Upper lobe of right lung (tissue), 1 donor: ENCODE results near the gene COBL. TPM values are rescaled to one million over a fixed set of nuclear protein-coding genes. Genes with fewer than 3 reads are reported as not detected.
A peak's percentile ranks its signal among the peaks of the same experiment; 100 is the strongest.

Source experiments
- ATAC-seq: fragments of 200-7000 bp; cut with Tn5 transposase; one replicate; pipeline ENCODE4 v1.9.1; 2020; ENCODE audit warnings: mild to moderate bottlenecking, moderate library complexity
- DNase-seq: peaks from one replicate; pipeline ENCODE4 v3.0.0-alpha.2; 2020
- H3K27ac ChIP-seq: fragments of 200-600 bp; one replicate; pipeline ENCODE4 v1.8.0; 2022
- H3K27me3 ChIP-seq: fragments of 200-600 bp; one replicate; pipeline ENCODE4 v1.8.0; 2022; ENCODE audit warnings: mild to moderate bottlenecking
- H3K36me3 ChIP-seq: fragments of 200-600 bp; one replicate; pipeline ENCODE4 v1.8.0; 2022
- H3K4me1 ChIP-seq: fragments of 200-600 bp; one replicate; pipeline ENCODE4 v1.8.0; 2022
- H3K4me3 ChIP-seq: fragments of 200-600 bp; one replicate; pipeline ENCODE4 v1.8.0; 2022; ENCODE audit warnings: mild to moderate bottlenecking
- H3K9me3 ChIP-seq: fragments of 200-600 bp; one replicate; pipeline ENCODE4 v1.8.0; 2022
- intact Hi-C: fragments of 100-400 bp; cut with DNase I; formaldehyde crosslinking; loops from one replicate; pipeline ENCODE4 v1.11.0; 2022
- total RNA-seq: library from RNA; stranded (reverse); fragmentation: NEBNext Ultra II Directional; extraction: Animal tissue kit (Norgen Biotek cat#: 25700); gene quantifications from one replicate; pipeline ENCODE4 v1.2.1, GENCODE V29; 2021
- TF ChIP-seq, protein P1 (sequence below): fragments of 200-600 bp; IDR thresholded peaks from one replicate; pipeline ENCODE4 v1.8.0; 2022; ENCODE audit warnings: antibody characterized with exemption
- donor health status: DM: no; HTN: yes; CAD: no; lungs with severe emphysema.

Gene COBL
- total RNA-seq, 1 donor from 2014 or later: 29.2 TPM

DNA sequence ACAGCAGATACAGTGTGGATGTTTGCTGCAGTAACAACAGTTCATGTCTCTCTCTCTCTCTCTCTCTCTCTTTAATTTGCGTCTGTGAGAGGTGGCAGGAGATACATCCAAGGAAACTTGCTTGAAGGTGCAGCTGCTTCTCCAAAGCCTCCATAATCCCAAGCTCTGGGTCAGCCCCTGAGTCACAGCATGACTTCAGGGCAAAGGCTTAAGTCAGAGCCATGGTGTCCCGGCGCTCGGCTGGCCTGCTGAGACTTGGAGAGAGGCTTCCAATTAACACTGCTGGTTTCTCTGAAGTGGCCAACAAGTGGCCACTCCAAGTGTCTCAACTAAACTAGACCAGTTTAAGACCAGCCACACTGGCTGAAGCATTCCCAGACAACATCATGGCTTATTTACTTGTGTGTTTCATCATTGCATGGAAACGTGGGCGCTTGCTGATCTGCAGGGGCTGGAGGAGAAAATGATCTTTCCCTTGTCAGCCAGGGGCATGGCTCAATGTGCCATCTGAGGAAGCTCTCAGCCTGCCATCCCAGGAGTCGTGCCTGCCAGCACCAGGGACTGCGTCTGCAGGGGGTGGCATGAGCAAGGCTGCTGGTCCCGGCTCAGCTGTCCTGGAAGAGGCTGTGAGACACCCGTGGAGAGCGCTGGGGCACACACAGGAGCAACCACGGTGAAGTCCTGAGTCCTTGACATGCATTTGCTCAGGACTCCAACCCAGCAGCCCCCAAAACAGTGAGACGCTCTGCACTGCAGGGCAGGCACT is 254.2 kb downstream of the COBL start:
- TF ChIP-seq, protein P1, sequence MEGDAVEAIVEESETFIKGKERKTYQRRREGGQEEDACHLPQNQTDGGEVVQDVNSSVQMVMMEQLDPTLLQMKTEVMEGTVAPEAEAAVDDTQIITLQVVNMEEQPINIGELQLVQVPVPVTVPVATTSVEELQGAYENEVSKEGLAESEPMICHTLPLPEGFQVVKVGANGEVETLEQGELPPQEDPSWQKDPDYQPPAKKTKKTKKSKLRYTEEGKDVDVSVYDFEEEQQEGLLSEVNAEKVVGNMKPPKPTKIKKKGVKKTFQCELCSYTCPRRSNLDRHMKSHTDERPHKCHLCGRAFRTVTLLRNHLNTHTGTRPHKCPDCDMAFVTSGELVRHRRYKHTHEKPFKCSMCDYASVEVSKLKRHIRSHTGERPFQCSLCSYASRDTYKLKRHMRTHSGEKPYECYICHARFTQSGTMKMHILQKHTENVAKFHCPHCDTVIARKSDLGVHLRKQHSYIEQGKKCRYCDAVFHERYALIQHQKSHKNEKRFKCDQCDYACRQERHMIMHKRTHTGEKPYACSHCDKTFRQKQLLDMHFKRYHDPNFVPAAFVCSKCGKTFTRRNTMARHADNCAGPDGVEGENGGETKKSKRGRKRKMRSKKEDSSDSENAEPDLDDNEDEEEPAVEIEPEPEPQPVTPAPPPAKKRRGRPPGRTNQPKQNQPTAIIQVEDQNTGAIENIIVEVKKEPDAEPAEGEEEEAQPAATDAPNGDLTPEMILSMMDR: no peak

DNA sequence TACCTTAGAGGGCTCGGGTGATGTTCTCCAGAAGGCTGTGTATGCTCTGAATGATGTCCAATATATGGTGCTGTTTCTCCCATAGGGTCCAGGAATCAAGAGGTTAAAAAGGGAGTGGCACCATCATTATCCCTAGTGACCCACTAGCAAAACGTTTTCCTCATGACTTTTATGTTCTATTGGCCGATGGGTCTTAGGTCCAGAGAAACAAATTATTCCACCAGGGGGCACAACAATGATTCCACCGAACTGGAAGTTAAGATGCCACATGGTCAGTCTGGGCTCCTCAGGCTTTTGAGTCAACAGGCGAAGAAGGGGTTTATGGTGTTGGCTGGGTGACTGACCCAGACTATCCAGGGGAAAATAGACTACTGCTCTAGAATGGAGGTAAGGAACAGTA is 256.1 kb downstream of the COBL start:
- H3K36me3 ChIP-seq: no peaks in the 10 kb centered on the region
- H3K27ac ChIP-seq: no peak overlapping the region
- no peaks in the 10 kb centered on the region for H3K9me3 ChIP-seq
- no peaks in the 10 kb centered on the region for H3K4me1 ChIP-seq
- H3K27me3 ChIP-seq: no peaks in the 10 kb centered on the region
- ATAC-seq (no peak), DNase-seq (no peak)
- H3K4me3 ChIP-seq: no peak overlapping the region
- intact Hi-C loops: no loop called here
- TF ChIP-seq, protein P1: peak; percentile 12

More for the DNA sequence above, 254.2 kb downstream of the COBL start:
- Histone ChIP-seq H3K36me3 (no peaks in the 10 kb centered on the region), H3K4me1 (peaks cover 1% of the 10 kb centered on the region), H3K9me3 (no peaks in the 10 kb centered on the region), H3K27ac (no peak overlapping the region), H3K27me3 (no peaks in the 10 kb centered on the region), H3K4me3 (no peak overlapping the region)
- intact Hi-C loops: no loop called here
- DNase-seq: peak; percentile 86
- ATAC-seq: peak; percentile 93

DNA sequence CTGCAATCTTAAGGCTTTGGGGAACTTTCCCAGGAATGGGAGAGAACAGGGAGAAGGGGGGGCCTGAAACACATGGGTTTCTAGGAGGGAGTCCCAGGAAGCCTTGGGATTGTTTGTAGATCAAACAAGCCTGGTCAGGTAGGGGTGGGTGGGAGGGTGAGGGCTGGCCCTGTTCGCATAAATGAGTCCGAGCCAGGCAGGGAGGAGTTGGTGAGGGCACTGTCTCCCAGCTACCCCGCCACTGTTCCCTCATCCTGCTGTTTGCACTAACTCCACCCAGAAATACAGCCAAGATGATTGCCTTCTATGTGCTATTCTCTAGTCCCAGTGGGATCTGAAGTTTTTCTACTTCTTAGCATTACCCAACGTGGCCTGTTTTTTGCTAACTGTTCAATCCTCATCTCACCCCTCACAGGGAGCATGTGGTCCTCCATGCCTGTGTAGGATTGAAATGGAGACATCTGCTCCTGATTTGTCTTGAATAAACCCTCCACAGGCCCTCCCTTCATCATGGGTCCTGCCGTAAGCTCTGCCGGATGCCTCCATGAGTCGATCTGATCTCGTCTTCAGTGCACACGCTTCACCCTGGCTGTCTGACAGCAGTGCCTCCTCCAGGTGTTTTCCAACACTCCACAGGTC is 257.0 kb downstream of the COBL start:
- Histone ChIP-seq H3K36me3 (no peaks in the 10 kb centered on the region), H3K4me1 (no peaks in the 10 kb centered on the region), H3K27ac (no peak overlapping the region), H3K9me3 (no peaks in the 10 kb centered on the region), H3K4me3 (no peak overlapping the region), H3K27me3 (no peaks in the 10 kb centered on the region)
- TF ChIP-seq, protein P1: no peak
- no peak for DNase-seq
- no peak for ATAC-seq
- intact Hi-C loops: no loop called here

DNA sequence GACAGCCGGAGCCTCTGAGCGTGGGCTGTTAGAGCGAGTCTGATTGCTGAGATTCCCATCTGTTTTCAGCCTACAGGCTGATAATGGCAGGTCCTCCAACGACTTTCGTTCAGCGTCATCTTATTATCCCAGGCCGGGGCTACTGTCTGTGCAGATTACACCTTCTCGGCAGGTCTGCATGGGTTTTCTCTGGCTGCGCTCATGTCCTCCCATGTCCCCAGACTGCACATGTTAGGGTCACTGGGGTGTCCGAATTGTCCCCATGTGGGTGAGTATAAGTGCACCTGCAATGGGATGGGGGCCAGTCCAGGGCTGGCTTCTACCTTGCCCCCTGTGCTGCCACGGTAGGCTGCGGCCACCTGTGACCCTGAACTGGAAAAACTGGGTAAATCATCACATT is 257.8 kb downstream of the COBL start:
- no peak overlapping the region for H3K4me3 ChIP-seq
- DNase-seq (no peak), ATAC-seq (no peak)
- H3K4me1 ChIP-seq: no peaks in the 10 kb centered on the region
- H3K27ac ChIP-seq: no peak overlapping the region
- H3K36me3 ChIP-seq: no peaks in the 10 kb centered on the region
- no peaks in the 10 kb centered on the region for H3K9me3 ChIP-seq
- TF ChIP-seq, protein P1: no peak
- no peaks in the 10 kb centered on the region for H3K27me3 ChIP-seq
- intact Hi-C loops: no loop called here

DNA sequence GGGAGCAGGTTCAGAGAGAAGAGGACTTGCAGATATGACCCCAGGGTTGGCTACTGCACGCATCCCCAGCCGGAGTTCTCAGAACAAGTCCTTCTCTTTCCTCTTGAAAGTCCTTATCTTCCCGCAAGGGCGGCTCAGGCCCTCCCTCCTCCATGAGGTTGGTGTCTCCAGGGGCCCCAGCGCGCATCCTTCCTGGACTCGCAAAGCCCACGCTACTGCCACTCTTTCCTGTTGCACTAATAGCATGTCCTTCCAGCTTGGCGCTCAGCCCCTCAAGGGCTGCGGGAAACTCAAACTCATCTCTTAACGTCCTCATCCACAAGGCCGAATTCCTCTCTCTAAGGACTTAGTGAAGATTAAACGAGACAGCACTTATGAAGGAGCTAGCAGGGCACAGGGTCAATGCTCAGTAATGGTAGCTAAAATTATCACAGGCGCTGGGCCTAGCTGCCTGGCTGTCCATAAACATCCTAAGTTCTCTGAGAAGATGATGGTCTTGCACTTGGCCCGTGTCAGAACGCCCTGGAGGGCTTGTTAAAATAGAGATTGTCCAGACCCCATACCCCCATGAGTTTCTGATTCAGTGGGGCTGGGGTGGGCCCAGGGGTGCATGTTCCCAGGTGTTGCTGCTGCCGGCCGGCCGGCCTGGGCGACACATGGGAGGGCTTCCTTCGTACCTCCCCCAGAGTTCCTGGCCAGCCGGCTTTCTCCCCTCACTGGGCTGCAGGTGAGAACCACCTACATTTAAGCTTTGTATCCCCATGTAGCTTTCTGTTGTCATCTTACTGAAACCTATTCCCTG is 261.4 kb downstream of the COBL start:
- Histone ChIP-seq H3K9me3 (no peaks in the 10 kb centered on the region), H3K36me3 (no peaks in the 10 kb centered on the region), H3K27ac (no peak overlapping the region), H3K4me3 (no peak overlapping the region), H3K27me3 (no peaks in the 10 kb centered on the region), H3K4me1 (no peaks in the 10 kb centered on the region)
- no peak for DNase-seq
- intact Hi-C loops: no loop called here
- TF ChIP-seq, protein P1: no peak
- no peak for ATAC-seq
